GM23338 (cell line): Measurements from ENCODE around the gene BCAM.

ENCODE experiments used
- CREB1 ChIP-seq: fragments of 250-450 bp; sonication (Bioruptor Pico); IDR thresholded peaks from 2 replicates; pipeline ENCODE4 v1.5.0; 2020; ENCODE audit warnings: low read depth, mild to moderate bottlenecking, moderate library complexity
- ETS1 ChIP-seq: IDR thresholded peaks from 2 replicates; pipeline ENCODE4 v1.6.1; 2016; ENCODE audit warnings: antibody characterized with exemption
- EZH2 ChIP-seq: fragments of 200-600 bp; sonication (generic); IDR thresholded peaks from one replicate; pipeline ENCODE4 v1.8.0; 2017; ENCODE audit warnings: antibody characterized with exemption, mild to moderate bottlenecking, low read depth; ENCODE audit not compliant: unreplicated experiment
- EZH2phosphoT487 ChIP-seq: fragments of 200-600 bp; sonication (generic); IDR thresholded peaks from one replicate; pipeline ENCODE4 v1.8.1; 2018; ENCODE audit warnings: antibody characterized with exemption; ENCODE audit not compliant: unreplicated experiment
- JUNB ChIP-seq: IDR thresholded peaks from one replicate; pipeline ENCODE4 v1.6.1; 2016; ENCODE audit warnings: antibody characterized with exemption; ENCODE audit not compliant: unreplicated experiment
- NANOG ChIP-seq: IDR thresholded peaks from 2 replicates; pipeline ENCODE4 v1.6.1; 2016; ENCODE audit warnings: antibody characterized with exemption, borderline replicate concordance
- POLR2AphosphoS5 ChIP-seq: IDR thresholded peaks from 2 replicates; pipeline ENCODE4 v1.6.1; 2016; ENCODE audit warnings: antibody characterized with exemption, low read depth
- REST ChIP-seq: IDR thresholded peaks from one replicate; pipeline ENCODE4 v1.6.1; 2018; ENCODE audit warnings: antibody characterized with exemption; ENCODE audit not compliant: unreplicated experiment
- STAT1 ChIP-seq: IDR thresholded peaks from one replicate; pipeline ENCODE4 v1.6.1; 2016; ENCODE audit warnings: antibody characterized with exemption; ENCODE audit not compliant: unreplicated experiment
- ZNF114 ChIP-seq: fragments of 250-450 bp; sonication (Bioruptor Pico); IDR thresholded peaks from 2 replicates; pipeline ENCODE4 v1.5.0; 2020; ENCODE audit warnings: mild to moderate bottlenecking, moderate library complexity
- ZNF331 ChIP-seq: fragments of 250-450 bp; sonication (Bioruptor Pico); IDR thresholded peaks from 2 replicates; pipeline ENCODE4 v1.5.0; 2020; ENCODE audit warnings: low read depth, mild to moderate bottlenecking, moderate library complexity
- TF ChIP-seq, protein P1 (sequence below), 2 experiments: fragments of 200-600 bp in 1 of 2; sonication (generic) in 1 of 2; conservative IDR thresholded peaks; 2 replicates each; pipeline versions ENCODE4 v1.5.1 to v1.6.1; 2016 to 2017; ENCODE audit warnings: antibody characterized with exemption in 2 of 2, low read depth in 2 of 2, mild to moderate bottlenecking in 2 of 2, moderate library complexity in 1 of 2

DNA sequence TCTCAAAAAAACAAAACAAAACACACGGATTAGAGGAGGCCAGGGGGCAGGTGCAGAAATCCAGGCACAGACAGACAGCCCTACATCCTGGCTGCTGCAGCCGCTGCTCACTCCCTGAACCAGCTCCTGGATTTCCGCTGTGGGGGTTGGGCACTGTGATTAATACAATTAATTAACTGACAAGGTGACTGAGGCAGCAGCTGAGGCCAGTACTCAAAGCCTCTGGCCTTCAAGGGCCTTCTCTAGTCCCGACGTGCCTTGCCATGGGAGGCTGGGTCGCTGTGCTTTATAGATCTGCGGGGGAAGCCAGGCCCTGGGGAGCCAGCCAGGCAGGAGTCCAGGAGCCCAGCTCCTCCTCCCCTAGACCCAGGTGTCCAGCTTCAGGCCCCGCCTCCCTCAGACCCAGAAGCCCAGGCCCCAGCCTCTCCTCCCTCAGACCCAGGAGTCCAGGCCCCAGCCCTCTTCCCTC lies 41.8 kb downstream of the BCAM start:
- TF ChIP-seq, protein P1, sequence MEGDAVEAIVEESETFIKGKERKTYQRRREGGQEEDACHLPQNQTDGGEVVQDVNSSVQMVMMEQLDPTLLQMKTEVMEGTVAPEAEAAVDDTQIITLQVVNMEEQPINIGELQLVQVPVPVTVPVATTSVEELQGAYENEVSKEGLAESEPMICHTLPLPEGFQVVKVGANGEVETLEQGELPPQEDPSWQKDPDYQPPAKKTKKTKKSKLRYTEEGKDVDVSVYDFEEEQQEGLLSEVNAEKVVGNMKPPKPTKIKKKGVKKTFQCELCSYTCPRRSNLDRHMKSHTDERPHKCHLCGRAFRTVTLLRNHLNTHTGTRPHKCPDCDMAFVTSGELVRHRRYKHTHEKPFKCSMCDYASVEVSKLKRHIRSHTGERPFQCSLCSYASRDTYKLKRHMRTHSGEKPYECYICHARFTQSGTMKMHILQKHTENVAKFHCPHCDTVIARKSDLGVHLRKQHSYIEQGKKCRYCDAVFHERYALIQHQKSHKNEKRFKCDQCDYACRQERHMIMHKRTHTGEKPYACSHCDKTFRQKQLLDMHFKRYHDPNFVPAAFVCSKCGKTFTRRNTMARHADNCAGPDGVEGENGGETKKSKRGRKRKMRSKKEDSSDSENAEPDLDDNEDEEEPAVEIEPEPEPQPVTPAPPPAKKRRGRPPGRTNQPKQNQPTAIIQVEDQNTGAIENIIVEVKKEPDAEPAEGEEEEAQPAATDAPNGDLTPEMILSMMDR (conservative IDR thresholded peaks at IDR 0.05; ENCODE audit: low read depth in 2 of 2), result no peak
- TF ChIP-seq ETS1 (no peak), EZH2phosphoT487 (no peak), EZH2 (no peak), STAT1 (no peak), REST (no peak), POLR2AphosphoS5 (no peak), CREB1 (CRISPR knock-in tag) (no peak), ZNF331 (CRISPR knock-in tag) (no peak), JUNB (no peak), NANOG (no peak), ZNF114 (CRISPR knock-in tag) (no peak)
